HepG2 (cell line): ENCODE results near the gene ZBED3. TPM values are rescaled to one million over a fixed set of nuclear protein-coding genes. Genes with fewer than 3 reads are reported as not detected.
A peak's percentile ranks its signal among the peaks of the same experiment; 100 is the strongest.

Experiments
- JDP2 ChIP-seq: sonication (generic); formaldehyde crosslinking; IDR thresholded peaks from 2 replicates; pipeline ENCODE4 v1.8.1; 2022; ENCODE audit warnings: missing genetic modification reagents, borderline replicate concordance
- KDM3A ChIP-seq: IDR thresholded peaks from 2 replicates; pipeline ENCODE4 v1.6.1; 2018; ENCODE audit warnings: low read depth, missing compliant biosample characterization
- NRL ChIP-seq: sonication (generic); formaldehyde crosslinking; IDR thresholded peaks from 2 replicates; pipeline ENCODE4 v1.5.0; 2020; ENCODE audit warnings: missing genetic modification reagents, mild to moderate bottlenecking, moderate library complexity, borderline replicate concordance
- SP1 ChIP-seq, 2 experiments: fragments of 450-650 bp in 1 of 2; sonication (generic) in 1 of 2; formaldehyde crosslinking in 1 of 2; IDR thresholded peaks; 2 replicates each; pipeline versions ENCODE4 v1.4.0 to v1.6.1; 2016 to 2020; ENCODE audit warnings: missing genetic modification reagents in 1 of 2
- ZNF101 ChIP-seq: sonication (generic); formaldehyde crosslinking; IDR thresholded peaks from 2 replicates; pipeline ENCODE4 v1.4.0; 2020; ENCODE audit warnings: mild to moderate bottlenecking, low read depth, missing genetic modification reagents, borderline replicate concordance
- ZNF737 ChIP-seq: sonication (generic); formaldehyde crosslinking; IDR thresholded peaks from 2 replicates; pipeline ENCODE4 v1.5.0; 2020; ENCODE audit warnings: missing genetic modification reagents, mild to moderate bottlenecking, borderline replicate concordance
- ZNF891 ChIP-seq: sonication (generic); formaldehyde crosslinking; IDR thresholded peaks from 2 replicates; pipeline ENCODE4 v1.5.0; 2020; ENCODE audit warnings: mild to moderate bottlenecking, missing genetic modification reagents
- ZSCAN25 ChIP-seq: sonication (generic); formaldehyde crosslinking; IDR thresholded peaks from 2 replicates; pipeline ENCODE4 v1.8.0; 2022; ENCODE audit warnings: mild to moderate bottlenecking, missing genetic modification reagents
- polyA plus RNA-seq, 8 experiments: library from polyadenylated mRNA; depleted of rRNA in 3 of 8; stranded (reverse) in 7 of 8; unstranded in 1 of 8; fragments of >200 nt; fragmentation: Illumina TruSeq in 4 of 8; extraction: Trizol in 4 of 8; gene quantifications; 2 replicates each; pipeline versions ENCODE4 v1.2.1 to v1.2.3, GENCODE V29; 2011 to 2016; ENCODE audit warnings: low read depth in 4 of 8, missing spikeins in 1 of 8, mixed read lengths in 1 of 8; ENCODE audit not compliant: insufficient read depth in 1 of 8
- total RNA-seq, 5 experiments: library from RNA; depleted of rRNA; stranded (reverse); fragments of >200 nt; fragmentation: Illumina TruSeq; extraction: Trizol; gene quantifications; 2 replicates each; pipeline ENCODE4 v1.2.3, GENCODE V29; 2016; ENCODE audit warnings: low read depth in 1 of 5
- TF ChIP-seq, protein P1 (sequence below): sonication (generic); formaldehyde crosslinking; IDR thresholded peaks from 2 replicates; pipeline ENCODE4 v1.4.0; 2020; ENCODE audit warnings: missing genetic modification reagents
- TF ChIP-seq, protein P2 (sequence below): sonication (generic); formaldehyde crosslinking; conservative IDR thresholded peaks from 2 replicates; pipeline ENCODE4 v1.4.0; 2020; ENCODE audit warnings: missing genetic modification reagents
- TF ChIP-seq, protein P3 (sequence below): sonication (generic); formaldehyde crosslinking; IDR thresholded peaks from 2 replicates; pipeline ENCODE4 v1.5.1; 2020; ENCODE audit warnings: mild to moderate bottlenecking, missing genetic modification reagents, borderline replicate concordance
- TF ChIP-seq, protein P4 (sequence below): IDR thresholded peaks from 2 replicates; pipeline ENCODE4 v1.6.1; 2016; ENCODE audit warnings: control low read depth
- TF ChIP-seq, protein P5 (sequence below): sonication (generic); formaldehyde crosslinking; IDR thresholded peaks from 2 replicates; pipeline ENCODE4 v1.8.1; 2022; ENCODE audit warnings: mild to moderate bottlenecking, missing genetic modification reagents
- TF ChIP-seq, protein P6 (sequence below): sonication (generic); formaldehyde crosslinking; IDR thresholded peaks from 2 replicates; pipeline ENCODE4 v1.9.0; 2022; ENCODE audit warnings: missing genetic modification reagents, mild to moderate bottlenecking, borderline replicate concordance

The ZBED3 gene
- total and polyA plus RNA-seq, 2 of the 13 experiments (the other 11 are each of a cell fraction or from before 2014, with no cell fraction given) = 2.3 to 8.1 TPM

DNA sequence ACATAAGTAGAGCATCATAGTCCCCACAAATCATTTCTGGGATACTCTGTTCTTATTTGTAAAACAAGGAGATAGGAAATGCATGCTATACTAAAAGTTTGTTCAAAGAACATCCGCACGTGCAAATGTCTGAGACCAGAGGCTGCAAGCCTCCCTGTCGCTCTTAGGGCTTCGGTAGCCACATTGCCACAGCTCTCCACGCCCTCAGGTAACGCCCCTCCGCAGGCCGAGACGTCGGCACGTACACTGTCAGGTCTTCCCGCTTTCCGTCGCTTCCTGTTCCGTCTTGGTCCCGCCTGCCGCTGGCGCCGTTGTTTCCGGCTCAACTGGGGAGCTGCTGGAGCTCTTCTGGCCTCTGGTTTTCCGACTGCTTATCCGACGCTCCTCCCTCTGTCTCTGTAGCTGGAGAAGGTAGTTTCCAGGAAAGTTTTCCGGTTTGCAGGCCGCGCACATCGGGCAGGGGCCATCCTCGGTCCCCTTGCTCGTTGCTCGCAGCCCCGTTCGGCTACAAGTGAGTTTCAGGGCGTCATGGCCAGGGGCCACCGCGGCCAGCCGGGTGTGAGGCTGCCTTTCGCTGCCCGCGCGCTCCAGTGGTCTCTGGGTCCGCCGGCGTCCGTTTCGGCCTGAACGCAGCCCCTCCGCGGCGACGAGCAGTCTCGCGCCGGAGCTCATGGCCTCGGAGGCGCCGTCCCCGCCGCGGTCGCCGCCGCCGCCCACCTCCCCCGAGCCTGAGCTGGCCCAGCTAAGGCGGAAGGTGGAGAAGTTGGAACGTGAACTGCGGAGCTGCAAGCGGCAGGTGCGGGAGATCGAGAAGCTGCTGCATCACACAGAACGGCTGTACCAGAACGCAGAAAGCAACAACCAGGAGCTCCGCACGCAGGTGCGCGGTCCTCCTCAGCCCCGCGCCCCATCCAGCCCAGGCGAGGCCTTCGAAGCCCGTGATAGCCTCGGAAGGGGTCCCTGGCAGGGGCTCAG lies 56.7 kb downstream of the ZBED3 start, which contains the start of gene AGGF1 (continued):
- TF ChIP-seq, protein P1, sequence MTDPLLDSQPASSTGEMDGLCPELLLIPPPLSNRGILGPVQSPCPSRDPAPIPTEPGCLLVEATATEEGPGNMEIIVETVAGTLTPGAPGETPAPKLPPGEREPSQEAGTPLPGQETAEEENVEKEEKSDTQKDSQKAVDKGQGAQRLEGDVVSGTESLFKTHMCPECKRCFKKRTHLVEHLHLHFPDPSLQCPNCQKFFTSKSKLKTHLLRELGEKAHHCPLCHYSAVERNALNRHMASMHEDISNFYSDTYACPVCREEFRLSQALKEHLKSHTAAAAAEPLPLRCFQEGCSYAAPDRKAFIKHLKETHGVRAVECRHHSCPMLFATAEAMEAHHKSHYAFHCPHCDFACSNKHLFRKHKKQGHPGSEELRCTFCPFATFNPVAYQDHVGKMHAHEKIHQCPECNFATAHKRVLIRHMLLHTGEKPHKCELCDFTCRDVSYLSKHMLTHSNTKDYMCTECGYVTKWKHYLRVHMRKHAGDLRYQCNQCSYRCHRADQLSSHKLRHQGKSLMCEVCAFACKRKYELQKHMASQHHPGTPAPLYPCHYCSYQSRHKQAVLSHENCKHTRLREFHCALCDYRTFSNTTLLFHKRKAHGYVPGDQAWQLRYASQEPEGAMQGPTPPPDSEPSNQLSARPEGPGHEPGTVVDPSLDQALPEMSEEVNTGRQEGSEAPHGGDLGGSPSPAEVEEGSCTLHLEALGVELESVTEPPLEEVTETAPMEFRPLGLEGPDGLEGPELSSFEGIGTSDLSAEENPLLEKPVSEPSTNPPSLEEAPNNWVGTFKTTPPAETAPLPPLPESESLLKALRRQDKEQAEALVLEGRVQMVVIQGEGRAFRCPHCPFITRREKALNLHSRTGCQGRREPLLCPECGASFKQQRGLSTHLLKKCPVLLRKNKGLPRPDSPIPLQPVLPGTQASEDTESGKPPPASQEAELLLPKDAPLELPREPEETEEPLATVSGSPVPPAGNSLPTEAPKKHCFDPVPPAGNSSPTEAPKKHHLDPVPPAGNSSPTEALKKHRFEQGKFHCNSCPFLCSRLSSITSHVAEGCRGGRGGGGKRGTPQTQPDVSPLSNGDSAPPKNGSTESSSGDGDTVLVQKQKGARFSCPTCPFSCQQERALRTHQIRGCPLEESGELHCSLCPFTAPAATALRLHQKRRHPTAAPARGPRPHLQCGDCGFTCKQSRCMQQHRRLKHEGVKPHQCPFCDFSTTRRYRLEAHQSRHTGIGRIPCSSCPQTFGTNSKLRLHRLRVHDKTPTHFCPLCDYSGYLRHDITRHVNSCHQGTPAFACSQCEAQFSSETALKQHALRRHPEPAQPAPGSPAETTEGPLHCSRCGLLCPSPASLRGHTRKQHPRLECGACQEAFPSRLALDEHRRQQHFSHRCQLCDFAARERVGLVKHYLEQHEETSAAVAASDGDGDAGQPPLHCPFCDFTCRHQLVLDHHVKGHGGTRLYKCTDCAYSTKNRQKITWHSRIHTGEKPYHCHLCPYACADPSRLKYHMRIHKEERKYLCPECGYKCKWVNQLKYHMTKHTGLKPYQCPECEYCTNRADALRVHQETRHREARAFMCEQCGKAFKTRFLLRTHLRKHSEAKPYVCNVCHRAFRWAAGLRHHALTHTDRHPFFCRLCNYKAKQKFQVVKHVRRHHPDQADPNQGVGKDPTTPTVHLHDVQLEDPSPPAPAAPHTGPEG (CRISPR knock-in tag) = peak; percentile 80; the same call in 1 of the 2 replicates
- no peak; the same call in 1 of the 2 replicates for TF ChIP-seq ZNF101
- TF ChIP-seq, protein P2, sequence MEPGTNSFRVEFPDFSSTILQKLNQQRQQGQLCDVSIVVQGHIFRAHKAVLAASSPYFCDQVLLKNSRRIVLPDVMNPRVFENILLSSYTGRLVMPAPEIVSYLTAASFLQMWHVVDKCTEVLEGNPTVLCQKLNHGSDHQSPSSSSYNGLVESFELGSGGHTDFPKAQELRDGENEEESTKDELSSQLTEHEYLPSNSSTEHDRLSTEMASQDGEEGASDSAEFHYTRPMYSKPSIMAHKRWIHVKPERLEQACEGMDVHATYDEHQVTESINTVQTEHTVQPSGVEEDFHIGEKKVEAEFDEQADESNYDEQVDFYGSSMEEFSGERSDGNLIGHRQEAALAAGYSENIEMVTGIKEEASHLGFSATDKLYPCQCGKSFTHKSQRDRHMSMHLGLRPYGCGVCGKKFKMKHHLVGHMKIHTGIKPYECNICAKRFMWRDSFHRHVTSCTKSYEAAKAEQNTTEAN (CRISPR knock-in tag) = peak; percentile 88
- TF ChIP-seq, protein P3, sequence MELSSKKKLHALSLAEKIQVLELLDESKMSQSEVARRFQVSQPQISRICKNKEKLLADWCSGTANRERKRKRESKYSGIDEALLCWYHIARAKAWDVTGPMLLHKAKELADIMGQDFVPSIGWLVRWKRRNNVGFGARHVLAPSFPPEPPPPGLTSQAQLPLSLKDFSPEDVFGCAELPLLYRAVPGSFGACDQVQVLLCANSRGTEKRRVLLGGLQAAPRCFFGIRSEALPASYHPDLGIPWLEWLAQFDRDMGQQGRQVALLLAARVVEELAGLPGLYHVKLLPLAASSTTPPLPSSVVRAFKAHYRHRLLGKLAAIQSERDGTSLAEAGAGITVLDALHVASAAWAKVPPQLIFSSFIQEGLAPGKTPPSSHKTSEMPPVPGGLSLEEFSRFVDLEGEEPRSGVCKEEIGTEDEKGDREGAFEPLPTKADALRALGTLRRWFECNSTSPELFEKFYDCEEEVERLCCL (CRISPR knock-in tag) = no peak
- no peak for TF ChIP-seq KDM3A
- TF ChIP-seq, protein P4, sequence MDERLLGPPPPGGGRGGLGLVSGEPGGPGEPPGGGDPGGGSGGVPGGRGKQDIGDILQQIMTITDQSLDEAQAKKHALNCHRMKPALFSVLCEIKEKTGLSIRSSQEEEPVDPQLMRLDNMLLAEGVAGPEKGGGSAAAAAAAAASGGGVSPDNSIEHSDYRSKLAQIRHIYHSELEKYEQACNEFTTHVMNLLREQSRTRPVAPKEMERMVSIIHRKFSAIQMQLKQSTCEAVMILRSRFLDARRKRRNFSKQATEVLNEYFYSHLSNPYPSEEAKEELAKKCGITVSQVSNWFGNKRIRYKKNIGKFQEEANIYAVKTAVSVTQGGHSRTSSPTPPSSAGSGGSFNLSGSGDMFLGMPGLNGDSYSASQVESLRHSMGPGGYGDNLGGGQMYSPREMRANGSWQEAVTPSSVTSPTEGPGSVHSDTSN (CRISPR knock-in tag) = no peak
- peak; percentile 84; the same call in 1 of the 2 replicates for TF ChIP-seq ZNF891 (CRISPR knock-in tag)
- no peak for TF ChIP-seq ZSCAN25 (CRISPR knock-in tag)
- TF ChIP-seq NRL (CRISPR knock-in tag) = peak; percentile 90
- TF ChIP-seq, protein P5, sequence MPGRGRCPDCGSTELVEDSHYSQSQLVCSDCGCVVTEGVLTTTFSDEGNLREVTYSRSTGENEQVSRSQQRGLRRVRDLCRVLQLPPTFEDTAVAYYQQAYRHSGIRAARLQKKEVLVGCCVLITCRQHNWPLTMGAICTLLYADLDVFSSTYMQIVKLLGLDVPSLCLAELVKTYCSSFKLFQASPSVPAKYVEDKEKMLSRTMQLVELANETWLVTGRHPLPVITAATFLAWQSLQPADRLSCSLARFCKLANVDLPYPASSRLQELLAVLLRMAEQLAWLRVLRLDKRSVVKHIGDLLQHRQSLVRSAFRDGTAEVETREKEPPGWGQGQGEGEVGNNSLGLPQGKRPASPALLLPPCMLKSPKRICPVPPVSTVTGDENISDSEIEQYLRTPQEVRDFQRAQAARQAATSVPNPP (CRISPR knock-in tag) = peak; percentile 96
- TF ChIP-seq, protein P6, sequence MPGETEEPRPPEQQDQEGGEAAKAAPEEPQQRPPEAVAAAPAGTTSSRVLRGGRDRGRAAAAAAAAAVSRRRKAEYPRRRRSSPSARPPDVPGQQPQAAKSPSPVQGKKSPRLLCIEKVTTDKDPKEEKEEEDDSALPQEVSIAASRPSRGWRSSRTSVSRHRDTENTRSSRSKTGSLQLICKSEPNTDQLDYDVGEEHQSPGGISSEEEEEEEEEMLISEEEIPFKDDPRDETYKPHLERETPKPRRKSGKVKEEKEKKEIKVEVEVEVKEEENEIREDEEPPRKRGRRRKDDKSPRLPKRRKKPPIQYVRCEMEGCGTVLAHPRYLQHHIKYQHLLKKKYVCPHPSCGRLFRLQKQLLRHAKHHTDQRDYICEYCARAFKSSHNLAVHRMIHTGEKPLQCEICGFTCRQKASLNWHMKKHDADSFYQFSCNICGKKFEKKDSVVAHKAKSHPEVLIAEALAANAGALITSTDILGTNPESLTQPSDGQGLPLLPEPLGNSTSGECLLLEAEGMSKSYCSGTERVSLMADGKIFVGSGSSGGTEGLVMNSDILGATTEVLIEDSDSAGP = peak; percentile 81
- TF ChIP-seq ZNF737 = peak; percentile 91; the same call in 1 of the 2 replicates
- no peak for TF ChIP-seq JDP2 (CRISPR knock-in tag)
- no peak for TF ChIP-seq SP1 (IDR thresholded peaks at IDR 0.05)
- peak; percentile 91 for TF ChIP-seq SP1 (CRISPR knock-in tag; IDR thresholded peaks at IDR 0.05)
